ENCODE results near the gene ETS2.

- TF ChIP-seq TAF1 (IDR thresholded peaks at IDR 0.05; ENCODE audit: low read depth) (no peak), MAX (IDR thresholded peaks at IDR 0.05) (no peak), NFIC (IDR thresholded peaks at IDR 0.05) (no peak), FOXM1 (IDR thresholded peaks at IDR 0.05; ENCODE audit: borderline replicate concordance, low read depth) (no peak)
Observed at GRCh38 chr21:38821248-38821647, 15.5 kb downstream of the ETS2 start.

Measured in Ishikawa (cell line).